AG09319 (cell line): Measurements from ENCODE around the gene CPXM2.

Experiments
- DNase-seq: peaks from one replicate; pipeline ENCODE4 v3.0.0-alpha.2; 2010; ENCODE audit warnings: low read depth; ENCODE audit errors: extremely low read depth
- CTCF ChIP-seq: IDR thresholded peaks from 2 replicates; pipeline ENCODE4 v1.5.1; 2011; ENCODE audit warnings: low read depth, mild to moderate bottlenecking, inconsistent platforms, low read length, moderate library complexity

CPXM2 gene

GRCh38 chr10:123772645-123773508 lies 118.7 kb downstream of the CPXM2 start:
- no peak for TF ChIP-seq CTCF
- no peak for DNase-seq

- no peak for TF ChIP-seq CTCF
- DNase-seq, result no peak
Measured at GRCh38 chr10:123771877-123772644, 119.5 kb downstream of the CPXM2 start.

GRCh38 chr10:123769647-123770046 lies 122.0 kb downstream of the CPXM2 start:
- no peak for DNase-seq
- TF ChIP-seq CTCF, result no peak

- no peak for DNase-seq
- TF ChIP-seq CTCF, result no peak
Measured at GRCh38 chr10:123766761-123767160, 124.8 kb downstream of the CPXM2 start.

GRCh38 chr10:123766012-123766411 lies 125.6 kb downstream of the CPXM2 start:
- no peak for DNase-seq
- no peak for TF ChIP-seq CTCF

- TF ChIP-seq CTCF, result no peak
- no peak for DNase-seq
Measured at GRCh38 chr10:123761666-123762230, 129.9 kb downstream of the CPXM2 start.

GRCh38 chr10:123761038-123761428 lies 130.6 kb downstream of the CPXM2 start:
- no peak for DNase-seq
- TF ChIP-seq CTCF, result no peak
